Measurements from ENCODE around the gene MYO6.

Gene MYO6

GRCh38 chr6:75940564-75940963 is 191.5 kb downstream of the MYO6 start:
- in situ Hi-C loops (cut with MboI; ENCODE audit: low sequenced_read_pairs) = no loop called here

- in situ Hi-C loops (cut with MboI; ENCODE audit: low sequenced_read_pairs) = no loop called here
These were observed 192.5 kb downstream of the MYO6 start for GRCh38 chr6:75941509-75941908.

- in situ Hi-C loops (cut with MboI; ENCODE audit: low sequenced_read_pairs) = no loop called here
These were observed 194.3 kb downstream of the MYO6 start for GRCh38 chr6:75943381-75943780.

GRCh38 chr6:75946146-75946831 is 197.2 kb downstream of the MYO6 start:
- in situ Hi-C loops (cut with MboI; ENCODE audit: low sequenced_read_pairs) = no loop called here

- in situ Hi-C loops (cut with MboI; ENCODE audit: low sequenced_read_pairs) = no loop called here
These were observed 198.9 kb downstream of the MYO6 start for GRCh38 chr6:75947935-75948334.

GRCh38 chr6:75952128-75952527 is 203.1 kb downstream of the MYO6 start:
- in situ Hi-C loops (cut with MboI; ENCODE audit: low sequenced_read_pairs) = no loop called here

- in situ Hi-C loops (cut with MboI; ENCODE audit: low sequenced_read_pairs) = no loop called here
These were observed 214.5 kb downstream of the MYO6 start for GRCh38 chr6:75963569-75963968.

- in situ Hi-C loops (cut with MboI; ENCODE audit: low sequenced_read_pairs) = no loop called here
These were observed 219.1 kb downstream of the MYO6 start for GRCh38 chr6:75968143-75968542.
